Fibroblast of mammary gland (primary cell): ENCODE measurements around the gene SUPT16H.

Source experiments
- DNase-seq: peaks from one replicate; pipeline ENCODE4 v3.0.0-alpha.2; 2010; ENCODE audit warnings: low read depth
- H3K4me3 ChIP-seq: 2 replicates; pipeline ENCODE4 v1.5.1; 2011; ENCODE audit warnings: low read depth, mild to moderate bottlenecking, low read length, moderate library complexity; ENCODE audit not compliant: control insufficient read depth
- TF ChIP-seq, protein P1 (sequence below): conservative IDR thresholded peaks from 2 replicates; pipeline ENCODE4 v1.5.1; 2011; ENCODE audit warnings: low read depth, low read length, inconsistent platforms; ENCODE audit not compliant: control insufficient read depth, insufficient read depth

SUPT16H gene

DNA sequence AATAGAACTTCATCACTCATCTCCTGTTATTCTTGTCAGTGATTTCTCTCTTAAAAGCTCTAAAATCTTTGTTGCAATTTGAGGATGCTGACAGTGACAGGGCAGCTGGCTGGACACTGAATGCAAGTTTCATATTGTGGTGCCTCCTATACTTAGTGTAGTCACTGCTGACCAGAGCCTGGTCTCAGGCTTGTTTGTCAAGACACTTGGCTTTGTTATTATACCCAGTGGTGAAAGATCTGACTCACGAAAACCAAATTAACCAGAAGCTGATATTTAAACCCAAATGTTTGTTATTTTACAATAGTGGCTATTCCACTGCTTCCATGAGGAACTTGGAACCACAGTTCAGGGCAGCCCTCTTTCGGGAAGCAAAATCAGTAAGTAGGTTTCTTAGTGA is 61.1 kb downstream of the SUPT16H start:
- no peak for DNase-seq
- no peak overlapping the region for H3K4me3 ChIP-seq
- TF ChIP-seq, protein P1, sequence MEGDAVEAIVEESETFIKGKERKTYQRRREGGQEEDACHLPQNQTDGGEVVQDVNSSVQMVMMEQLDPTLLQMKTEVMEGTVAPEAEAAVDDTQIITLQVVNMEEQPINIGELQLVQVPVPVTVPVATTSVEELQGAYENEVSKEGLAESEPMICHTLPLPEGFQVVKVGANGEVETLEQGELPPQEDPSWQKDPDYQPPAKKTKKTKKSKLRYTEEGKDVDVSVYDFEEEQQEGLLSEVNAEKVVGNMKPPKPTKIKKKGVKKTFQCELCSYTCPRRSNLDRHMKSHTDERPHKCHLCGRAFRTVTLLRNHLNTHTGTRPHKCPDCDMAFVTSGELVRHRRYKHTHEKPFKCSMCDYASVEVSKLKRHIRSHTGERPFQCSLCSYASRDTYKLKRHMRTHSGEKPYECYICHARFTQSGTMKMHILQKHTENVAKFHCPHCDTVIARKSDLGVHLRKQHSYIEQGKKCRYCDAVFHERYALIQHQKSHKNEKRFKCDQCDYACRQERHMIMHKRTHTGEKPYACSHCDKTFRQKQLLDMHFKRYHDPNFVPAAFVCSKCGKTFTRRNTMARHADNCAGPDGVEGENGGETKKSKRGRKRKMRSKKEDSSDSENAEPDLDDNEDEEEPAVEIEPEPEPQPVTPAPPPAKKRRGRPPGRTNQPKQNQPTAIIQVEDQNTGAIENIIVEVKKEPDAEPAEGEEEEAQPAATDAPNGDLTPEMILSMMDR: no peak

DNA sequence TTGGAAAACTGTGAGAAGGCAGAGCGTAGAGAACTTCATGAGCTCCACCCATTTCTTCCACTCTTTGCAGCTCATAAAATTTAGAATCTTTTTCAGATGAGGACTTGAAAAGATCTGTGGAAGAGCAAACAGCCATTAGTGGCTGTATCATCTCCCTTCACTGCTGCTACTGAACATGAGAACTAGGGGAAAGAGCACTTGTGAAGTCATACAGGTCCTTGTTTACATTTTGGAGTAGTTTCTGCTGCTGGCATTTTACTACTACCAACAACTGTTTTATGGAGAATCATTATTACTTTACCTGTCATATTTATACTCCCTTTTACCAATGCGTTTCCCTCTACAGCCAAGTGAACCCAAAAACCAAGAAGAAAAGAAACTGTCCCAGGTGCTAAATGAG is 62.9 kb downstream of the SUPT16H start:
- H3K4me3 ChIP-seq: no peak overlapping the region
- TF ChIP-seq, protein P1: no peak
- DNase-seq: no peak

DNA sequence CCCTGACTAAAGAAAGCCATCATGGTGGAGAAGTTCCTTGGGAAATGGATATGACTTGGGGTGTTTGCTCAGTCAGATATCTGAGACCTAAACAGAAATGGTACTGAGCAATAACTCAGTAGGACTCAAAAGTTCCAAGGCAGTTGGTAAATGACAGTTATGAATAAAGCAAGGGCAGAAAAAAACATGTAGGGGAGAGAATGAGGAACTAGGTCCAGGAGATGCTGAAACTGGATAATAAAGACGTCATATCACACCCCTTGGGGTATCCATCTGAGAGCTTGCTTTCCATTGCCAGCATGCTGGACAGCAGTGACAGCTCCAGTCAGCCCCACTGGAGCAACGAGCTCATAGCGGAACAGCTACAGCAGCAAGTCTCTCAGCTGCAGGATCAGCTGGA is 66.4 kb downstream of the SUPT16H start:
- TF ChIP-seq, protein P1: no peak
- H3K4me3 ChIP-seq: no peak overlapping the region
- no peak for DNase-seq

DNA sequence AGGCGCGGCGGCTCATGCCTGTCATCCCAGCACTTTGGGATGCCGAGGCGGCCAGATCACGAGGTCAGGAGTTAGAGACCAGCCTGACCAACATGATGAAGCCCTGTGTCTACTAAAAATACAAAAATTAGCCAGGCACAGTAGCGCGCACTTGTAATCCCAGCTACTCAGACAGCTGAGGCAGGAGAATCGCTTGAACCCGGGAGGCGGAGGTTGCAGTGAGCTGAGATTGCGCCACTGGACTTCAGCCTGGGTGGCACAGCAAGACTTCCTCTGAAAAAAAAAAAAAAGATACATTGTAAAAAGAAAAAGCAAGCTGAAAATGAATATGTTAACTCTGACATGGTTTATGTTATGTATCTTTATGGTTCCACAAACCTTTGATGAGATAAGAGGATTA is 70.3 kb downstream of the SUPT16H start:
- TF ChIP-seq, protein P1: no peak
- H3K4me3 ChIP-seq: no peak overlapping the region

DNA sequence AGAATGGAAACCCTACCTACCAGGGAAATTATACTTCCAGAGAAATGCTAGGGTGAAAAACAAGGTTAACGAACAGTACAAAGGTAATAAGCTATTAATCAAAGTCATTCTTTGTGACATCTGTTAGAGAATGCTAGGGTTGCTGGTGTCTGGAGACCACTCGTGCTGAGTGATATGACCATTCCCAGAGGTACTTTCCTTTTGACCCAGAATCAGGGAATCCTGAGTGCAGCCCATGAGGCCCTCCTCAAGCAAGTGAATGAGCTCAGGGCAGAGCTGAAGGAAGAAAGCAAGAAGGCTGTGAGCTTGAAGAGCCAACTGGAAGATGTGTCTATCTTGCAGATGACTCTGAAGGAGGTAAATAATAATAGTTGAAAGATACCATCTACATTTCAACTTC is 72.2 kb downstream of the SUPT16H start:
- no peak for DNase-seq
- TF ChIP-seq, protein P1: no peak
- H3K4me3 ChIP-seq: no peak overlapping the region

More for the DNA sequence above, 70.3 kb downstream of the SUPT16H start:
- DNase-seq: no peak

DNA sequence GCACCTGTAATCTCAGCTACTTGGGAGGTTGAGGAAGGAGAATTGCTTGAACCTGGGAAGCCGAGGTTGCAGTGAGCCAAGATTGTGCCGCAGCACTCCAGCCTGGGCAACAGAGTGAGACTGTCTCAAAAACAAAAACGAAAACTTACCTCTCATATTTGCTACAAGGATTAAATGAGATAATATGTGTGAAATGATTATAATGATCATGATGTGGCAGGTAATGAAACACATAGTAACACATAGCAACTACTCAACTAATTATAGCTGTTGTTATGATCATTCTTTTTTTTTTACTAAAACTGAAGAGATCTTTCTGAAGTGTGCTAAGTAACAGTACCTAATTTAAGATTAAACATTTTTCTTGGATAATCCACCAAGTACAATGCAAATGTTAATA is 73.9 kb downstream of the SUPT16H start:
- TF ChIP-seq, protein P1: no peak
- no peak for DNase-seq
- no peak overlapping the region for H3K4me3 ChIP-seq

DNA sequence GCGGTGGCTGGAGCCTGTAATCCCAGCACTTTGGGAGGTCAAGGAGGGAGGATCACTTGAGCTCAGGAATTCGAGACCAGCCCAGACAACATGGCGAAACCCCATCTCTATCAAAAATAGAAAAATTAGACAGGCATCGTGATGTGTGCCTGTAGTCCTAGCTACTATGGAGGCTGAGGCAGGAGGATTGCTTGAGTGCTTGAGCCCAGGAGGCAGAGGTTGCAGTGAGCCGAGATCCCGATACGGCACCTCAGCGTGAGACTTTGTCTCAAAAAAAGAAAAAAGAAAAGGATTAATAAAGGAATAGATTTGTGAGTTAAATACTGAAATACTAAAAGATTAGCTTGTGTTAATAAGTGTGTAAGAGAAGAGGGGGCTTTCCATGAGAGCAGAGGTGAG is 74.6 kb downstream of the SUPT16H start:
- TF ChIP-seq, protein P1: no peak
- no peak overlapping the region for H3K4me3 ChIP-seq
- no peak for DNase-seq
